DMS153 (cell line): Measurements from ENCODE around the gene UBE3B.

ENCODE experiments used
- DNase-seq: peaks from one replicate; lab custom pipeline; 2025; lab: John Stamatoyannopoulos, UW

Gene UBE3B

DNA sequence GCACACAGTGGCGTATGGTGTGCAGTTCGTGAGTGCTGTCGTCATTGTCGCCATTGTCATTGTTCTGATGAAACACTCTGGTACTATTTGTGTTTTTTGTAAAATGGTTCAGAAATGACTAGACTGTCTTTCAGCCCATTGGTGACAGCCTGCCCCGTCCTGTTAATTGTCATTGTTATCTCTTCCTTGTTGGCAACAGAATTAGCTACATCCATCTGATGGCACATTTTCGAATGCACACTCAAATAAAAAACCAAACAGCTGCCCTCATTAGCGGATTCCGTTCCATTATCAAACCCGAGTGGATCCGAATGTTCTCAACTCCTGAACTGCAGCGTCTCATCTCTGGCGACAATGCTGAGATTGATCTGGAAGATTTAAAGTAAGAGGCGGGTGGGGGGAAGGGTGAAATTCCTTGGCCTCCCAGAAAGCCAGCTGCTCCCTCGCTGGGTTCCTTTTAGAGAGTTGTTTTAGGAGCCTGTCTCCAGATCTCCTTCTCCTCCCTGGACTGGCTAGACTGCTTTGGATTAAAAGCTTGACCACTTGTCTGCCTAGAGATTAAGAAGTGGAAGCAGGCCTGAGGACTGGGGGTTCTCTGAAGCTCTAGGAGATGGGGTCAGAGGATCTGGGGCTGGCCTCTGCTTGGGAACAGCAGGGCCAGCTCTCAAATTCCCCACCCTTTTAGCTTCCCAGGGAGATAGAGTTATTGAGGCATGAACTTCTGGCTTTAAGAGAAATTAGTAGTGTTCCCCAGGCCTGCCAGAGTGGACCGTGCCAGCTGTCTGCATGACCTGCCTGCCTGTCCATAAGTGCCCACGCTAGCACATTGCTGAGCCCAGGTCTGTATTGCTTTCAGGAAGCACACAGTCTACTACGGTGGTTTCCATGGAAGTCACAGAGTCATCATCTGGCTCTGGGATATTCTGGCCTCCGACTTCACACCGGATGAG, 52.5 kb downstream of the UBE3B start:
- DNase-seq = no peak

DNA sequence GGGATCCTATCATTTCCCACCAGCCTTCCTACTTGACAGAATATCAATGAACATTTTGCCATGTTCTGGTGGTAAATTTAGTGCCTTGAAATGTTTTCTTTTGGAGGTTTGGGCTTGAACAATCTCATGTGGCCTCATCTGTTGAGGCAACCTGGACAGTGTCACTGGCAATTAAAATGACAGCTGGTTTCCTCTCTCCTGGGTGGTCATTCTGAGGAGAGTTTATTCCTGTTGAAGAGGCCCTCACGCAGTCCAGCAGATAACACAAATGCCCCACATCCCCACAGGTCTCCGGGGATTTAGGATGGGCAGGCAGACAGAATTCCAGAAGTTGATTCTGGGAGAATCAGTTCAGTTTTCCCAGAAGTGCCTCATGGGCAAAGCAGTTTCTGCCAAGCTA, 54.0 kb downstream of the UBE3B start:
- no peak for DNase-seq

DNA sequence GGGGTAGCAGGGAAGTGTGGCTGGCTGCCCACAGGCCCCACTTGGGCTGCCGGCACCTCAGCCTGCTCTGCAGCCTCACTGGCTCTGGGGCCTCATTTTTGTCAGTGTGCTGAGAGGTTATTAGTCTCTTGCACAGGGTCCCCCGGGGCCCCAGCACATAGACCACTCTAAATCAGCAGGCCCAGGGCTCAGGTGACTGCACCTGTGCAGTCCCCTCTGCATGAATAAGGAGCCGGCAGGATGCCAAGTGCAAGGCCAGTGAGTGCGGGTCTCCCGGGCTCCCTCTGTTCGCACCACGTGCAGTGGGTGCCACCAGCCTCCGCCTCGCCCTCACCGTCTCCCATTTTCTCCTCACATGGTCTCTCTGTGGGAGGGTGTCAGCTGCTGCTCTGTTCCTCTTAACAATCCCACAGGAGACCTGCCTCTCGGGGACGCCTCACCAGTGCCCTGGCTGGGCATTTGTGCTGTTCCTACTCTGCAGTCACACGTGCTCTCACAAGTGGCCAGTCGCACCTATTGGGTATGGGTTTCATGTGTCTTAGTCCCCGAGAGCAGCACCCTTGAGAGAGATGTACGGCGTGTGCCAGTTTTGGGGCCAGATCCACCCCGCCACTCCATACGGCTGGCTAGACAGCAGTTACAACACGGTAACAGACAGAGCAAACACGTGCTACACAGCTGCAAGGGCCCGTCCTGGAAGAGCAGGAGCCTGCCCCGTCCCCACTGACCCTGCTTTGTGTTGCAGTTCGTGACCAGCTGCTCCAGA, 55.5 kb downstream of the UBE3B start:
- DNase-seq = no peak

DNA sequence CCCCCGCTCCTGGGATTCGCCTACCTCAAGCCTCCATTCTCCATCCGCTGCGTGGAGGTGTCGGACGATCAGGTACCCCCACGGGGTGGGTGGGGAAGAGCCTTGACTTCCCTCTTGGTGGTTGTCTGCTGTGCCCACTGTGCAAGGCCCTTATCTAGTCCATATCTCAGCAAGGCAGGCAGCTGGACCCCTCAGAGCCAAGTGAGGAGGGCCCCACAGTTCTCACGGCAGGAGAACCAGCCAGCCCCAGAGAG, 56.0 kb downstream of the UBE3B start:
- no peak for DNase-seq

DNA sequence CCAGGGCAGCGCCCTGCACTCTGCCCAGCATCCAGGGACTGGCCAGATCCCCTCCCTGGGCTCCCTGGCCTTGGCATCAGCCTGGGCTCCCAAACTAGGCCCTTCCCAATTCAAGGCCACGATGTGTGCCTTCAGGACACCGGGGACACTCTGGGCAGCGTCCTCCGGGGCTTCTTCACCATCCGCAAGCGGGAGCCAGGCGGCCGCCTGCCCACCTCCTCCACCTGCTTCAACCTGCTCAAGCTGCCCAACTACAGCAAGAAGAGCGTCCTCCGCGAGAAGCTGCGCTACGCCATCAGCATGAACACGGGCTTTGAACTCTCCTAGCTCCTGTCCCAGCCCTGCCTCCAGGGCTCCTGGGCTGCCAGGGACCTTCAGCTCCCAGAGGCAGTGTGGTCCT, 57.0 kb downstream of the UBE3B start:
- DNase-seq = no peak

DNA sequence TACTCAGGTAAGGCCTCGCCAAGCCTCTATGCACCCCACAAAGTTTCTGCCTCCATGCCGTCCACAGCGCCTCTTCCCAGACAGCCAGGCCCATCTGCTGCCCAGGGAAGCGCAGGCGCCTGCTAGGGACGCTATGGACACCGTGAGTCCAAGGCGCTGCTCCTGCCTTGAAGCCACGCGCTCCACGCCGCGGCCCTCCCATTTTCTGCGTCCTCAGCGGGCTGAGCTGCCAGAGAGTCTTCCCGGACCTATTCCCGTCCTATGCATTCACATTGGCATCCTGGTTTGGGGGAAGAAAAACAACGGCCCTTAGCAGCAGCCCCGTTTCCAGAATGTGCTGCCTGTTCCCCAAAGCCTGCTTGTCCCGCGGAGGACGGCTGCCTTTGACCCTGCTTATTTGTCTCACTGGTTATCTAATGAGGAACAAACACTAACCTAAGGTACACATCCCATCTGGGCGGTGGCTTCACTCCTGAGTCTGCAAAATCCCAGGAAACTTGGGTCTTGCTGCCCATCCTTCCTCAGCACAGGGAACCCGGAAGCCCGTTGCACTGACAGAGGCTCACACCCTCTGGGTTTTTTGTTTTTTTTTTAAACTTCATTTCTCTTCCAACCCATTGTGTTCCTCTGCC, 57.9 kb downstream of the UBE3B start:
- no peak for DNase-seq

DNA sequence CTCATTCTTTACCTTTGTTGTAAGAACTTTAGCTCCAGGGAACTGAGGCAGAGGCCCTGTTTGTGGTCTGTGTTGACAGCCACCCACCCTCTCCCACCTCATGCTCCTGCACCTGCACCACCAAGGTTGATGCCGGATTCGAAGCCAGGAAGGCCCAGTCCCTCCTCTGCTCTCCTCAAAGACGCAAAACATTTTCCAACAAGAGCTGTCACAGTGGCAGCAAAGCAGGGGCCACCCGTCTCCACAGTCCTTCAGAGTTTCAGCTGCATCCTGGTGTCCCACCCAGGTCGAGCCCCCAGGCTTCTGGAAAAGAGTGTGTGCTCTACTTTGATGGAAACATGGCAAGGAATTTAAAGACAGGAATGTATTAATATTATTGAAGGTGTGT, 58.4 kb downstream of the UBE3B start:
- DNase-seq = no peak

DNA sequence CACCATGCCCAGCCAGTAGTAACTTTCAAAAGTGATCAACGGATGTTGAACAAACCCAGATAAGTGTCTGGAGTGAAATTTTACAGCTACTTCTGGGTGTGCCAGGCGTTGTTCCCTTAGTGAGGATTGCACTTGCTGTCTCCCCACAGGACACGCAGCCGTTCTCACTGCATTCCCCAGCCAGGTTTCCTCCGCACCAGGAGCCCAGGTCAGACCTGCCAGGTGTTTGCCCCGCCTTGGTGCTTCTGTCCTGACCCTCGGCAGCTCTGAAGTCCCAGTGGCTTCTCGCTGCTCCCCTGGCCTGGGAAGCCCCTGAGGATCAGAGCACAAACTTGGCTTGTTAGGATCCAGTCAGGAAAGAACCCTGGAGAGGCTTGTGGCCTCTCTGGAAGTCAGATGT, 59.7 kb downstream of the UBE3B start:
- no peak for DNase-seq

DNA sequence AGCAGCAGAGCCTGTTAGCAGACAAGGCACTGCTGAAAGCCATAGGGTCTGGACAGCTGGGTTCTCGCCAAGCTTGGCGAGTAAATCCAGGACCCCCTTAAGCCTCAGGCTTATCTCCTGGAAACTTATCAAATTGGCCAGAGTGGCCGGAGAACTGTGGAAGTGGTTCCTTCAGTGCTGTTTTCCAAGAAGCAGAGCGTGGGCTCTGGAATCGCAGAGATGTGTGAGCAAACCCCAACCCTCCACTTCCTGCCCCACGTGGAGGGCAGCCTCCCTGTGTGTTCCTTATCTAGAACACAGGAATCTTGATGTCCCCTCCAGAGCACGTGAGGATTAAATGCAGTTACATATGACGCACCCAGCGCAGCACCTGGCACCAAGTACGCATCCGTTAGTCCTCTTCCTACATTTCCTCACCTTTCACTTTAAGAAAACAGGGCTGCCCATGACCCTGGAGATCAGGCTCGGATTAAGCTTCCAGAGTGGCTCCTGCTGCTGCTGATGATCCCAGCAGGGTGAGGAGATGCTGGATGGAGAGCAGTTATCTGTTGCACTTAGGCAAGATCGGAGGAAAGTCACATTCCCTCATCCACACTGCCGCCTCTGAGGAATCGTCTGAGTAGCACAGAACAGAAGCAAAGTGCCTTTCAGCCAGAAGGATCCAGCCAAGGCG, 60.9 kb downstream of the UBE3B start:
- DNase-seq = no peak

DNA sequence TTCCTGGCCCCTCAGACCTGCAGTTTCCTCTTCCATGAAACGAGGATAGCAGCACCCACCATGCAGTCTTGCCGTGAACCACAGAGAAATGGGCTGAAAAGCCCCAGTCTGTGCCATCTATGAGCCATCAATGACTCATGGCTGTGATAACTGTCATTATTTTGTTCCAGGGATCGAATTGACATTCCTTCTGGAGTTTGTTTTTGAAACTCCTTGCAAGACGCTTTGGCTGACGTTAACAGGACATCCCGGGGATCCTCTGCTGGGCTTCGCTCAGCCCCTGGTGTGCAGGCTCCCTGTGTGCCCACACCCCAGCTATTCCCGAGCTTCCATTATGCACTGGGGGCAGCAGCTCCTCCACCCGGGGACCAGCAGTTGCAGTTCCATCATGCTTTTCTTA, 62.1 kb downstream of the UBE3B start:
- no peak for DNase-seq

DNA sequence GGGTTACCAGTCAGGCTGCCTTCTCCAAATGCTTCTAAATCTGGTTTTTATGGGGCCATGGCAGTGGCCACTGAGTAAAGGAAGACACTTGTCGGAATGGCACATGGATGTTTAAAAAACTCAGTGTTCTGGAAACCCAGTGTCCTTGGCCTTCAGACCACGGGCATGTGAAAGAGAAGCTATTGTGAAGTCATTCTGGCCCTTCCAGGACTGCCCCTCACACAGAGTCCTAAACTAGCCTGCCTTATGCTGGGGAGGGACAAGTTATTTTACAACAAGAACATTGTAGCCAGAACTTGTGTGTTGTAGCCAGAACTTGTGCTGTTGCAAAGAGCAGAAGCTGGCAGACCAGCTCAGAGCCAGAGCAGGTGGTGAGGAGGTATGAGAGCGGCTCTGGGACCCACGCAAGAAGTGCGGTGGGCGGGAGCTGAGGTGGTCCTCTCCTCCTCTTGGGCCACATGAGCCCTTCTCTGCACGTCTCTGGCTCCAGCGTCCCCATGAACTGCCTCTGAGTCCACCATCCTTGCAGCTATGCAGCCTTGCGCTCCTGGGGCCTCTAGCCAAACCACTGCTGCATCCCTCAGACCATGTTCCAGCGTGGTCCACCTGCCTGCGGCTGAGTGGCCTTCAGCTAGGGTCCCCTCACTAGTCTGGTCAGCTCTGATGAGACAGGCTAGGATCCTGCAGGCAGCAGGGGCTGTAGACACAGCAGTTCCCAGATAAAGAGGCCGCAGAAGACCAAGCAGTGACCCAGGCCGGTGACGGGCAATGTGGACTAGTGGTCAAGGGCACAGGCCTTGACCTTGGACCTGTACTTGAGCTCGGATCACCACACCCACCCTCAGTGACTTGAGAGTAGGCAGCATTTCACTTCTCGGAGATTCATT, 63.3 kb downstream of the UBE3B start:
- DNase-seq = no peak

DNA sequence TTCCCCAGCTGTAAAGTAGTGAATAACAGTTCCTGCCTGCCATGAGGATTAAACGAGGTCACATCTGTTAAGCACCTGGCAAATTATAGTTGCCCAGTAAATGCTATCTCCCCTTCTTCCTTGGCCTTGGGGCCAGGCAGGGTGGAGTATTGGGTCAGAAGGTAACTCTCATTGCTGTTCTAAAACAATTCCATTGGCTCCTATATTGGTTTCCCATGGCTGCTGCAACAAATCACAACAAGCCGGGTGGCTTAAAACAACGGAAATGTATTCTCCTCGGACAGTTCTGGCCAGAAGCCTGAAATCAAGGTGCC, 63.9 kb downstream of the UBE3B start:
- DNase-seq = no peak

DNA sequence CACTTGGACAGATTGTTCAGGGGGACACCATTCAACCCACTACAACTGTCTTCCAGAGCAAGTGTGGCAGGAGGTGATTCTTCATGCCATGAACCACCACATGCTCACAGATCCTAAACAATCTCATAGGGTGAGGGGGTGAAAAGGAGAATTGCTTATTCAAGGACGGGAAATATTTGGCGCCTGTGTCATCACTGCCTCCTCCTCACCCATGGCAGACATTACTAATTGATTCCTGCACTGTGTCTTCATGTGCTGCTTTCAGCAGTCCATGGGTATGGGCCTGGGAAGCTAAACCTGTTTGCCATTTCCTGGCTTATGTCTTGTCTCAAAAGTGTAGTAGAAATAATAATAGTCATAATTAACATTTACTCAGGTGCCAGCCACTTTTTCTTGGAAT, 64.6 kb downstream of the UBE3B start:
- DNase-seq = no peak

DNA sequence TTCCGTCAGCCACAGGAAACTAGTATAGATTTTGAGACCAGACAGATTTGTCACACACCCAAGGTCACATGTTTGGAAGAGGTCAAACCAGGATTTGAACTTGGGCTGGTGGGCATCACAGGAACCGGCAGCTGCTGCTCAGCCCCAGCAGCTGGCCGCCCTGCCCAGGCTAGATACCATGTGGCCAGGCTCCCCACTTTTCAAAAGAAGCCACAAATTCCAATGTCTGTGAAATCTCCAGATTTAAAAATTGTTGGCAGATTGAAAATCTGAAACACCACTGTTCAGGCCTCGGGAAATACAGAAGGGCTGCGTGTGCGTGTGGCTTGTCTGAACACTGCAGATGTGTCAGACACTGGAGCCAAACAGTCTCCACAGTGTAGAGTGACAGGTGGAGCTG, 65.4 kb downstream of the UBE3B start:
- no peak for DNase-seq

DNA sequence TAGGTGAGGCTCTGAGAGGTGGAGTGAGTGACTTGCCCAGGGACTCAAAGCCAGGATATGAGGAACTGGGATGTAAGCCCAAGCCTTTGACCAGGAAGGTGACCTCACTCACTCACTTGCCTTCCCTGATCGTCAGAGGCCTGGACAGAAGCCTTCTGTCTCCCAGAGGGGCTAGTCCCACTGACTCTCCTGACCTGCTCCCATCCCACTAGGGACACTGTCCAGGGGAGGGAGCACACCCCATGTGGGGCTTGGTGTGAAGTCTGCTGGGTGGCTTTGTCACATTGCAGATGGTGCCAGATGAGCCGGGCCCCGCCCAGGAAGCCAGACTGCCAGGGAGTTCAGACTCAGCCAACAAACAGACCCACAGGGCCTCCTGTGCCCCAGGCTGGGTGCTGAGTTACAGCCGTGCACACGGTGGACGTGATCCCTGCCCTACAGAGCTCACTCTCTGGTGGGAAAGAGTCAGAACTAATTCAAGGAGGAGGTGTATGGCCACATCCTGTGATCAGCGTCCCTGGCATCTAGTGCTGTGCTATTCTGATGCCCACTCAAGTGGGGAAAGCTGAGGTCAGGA, 67.6 kb downstream of the UBE3B start:
- DNase-seq = no peak

DNA sequence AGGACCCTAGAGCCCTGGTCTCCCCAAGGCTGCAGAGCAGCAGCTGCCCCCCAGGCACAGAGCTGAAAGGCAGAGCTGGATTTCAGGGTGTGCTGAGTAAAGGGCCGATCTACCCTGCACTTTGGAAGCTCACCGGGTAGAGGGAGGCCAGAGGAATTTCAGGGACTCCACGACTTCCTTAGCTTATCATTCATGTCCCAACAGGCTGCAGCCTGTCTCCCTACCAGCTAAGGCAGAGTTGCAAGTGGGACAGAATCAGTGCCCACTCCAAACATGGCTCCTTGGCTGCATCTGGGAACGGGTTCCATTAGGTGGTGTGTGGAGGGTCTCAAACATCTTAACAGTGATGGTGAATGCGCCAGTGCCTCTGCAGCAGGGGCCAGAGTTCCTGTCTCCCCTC, 68.4 kb downstream of the UBE3B start:
- DNase-seq = no peak

DNA sequence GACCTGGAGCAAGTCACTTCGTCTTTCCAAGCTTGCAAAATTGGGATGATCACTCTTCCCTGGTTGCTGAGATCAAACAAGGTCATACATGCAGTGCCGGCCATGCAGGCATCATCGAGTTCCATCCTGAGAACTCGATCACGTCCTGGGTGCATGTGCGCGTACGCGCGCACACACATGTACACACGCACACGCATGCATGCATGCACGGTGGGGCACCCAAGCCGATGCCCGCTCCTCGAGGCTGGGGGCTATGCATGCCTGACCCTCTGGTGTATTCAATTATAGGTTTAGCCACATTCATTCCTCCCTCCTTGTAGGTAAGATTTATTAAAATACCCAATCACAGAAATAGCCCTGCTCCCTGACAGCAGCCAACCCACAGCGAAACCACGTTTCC, 69.9 kb downstream of the UBE3B start:
- no peak for DNase-seq

DNA sequence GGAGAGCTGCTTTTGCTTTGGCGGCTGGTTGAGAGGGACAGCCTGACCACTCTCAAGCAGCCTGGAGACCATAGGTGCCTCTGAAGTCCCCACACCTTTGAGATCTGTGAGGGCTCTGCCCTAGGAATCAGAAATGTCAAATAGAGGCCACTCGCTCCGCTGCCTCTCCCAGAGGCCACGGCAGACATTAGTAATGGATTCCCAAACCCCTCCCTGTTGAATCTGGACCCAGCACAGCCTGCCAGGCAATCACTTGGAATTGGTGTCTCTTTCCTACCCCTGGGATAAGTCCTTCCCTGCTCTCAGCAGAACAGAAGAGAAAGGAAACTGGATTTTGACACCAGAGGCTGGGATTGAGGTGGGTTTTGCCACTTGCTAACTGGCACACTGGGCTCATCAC, 70.8 kb downstream of the UBE3B start:
- no peak for DNase-seq

DNA sequence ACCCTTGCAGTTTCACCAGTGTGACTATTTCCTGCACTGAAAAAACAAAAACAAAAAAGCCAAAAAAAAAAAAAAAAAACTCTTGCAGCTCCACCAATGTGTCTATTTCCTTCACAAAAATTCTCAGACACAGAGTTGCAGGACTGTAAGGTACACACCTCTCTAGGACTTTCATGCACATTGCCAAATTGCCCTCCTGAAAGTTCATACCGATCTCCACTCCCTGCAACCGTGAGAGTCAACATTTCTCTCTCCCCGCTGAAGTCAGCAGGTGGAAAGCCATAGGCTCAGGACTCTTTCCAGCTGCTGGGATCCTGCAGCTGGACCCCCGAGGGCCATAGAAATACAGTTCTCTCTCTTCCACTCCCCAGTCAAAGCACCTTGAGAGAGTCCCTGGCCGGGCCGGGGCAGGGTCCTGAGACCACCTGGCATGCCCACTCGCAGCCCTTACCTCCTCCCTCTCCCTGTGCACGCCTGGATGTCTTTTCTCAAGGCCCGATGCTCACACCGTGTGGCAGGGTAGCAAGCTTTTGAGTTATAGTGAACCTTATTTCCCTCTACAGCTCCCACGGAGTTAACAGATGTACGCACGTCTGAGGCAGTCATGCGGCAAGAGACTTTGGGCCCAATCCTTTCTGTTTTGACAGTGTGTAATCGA, 72.3 kb downstream of the UBE3B start:
- no peak for DNase-seq

DNA sequence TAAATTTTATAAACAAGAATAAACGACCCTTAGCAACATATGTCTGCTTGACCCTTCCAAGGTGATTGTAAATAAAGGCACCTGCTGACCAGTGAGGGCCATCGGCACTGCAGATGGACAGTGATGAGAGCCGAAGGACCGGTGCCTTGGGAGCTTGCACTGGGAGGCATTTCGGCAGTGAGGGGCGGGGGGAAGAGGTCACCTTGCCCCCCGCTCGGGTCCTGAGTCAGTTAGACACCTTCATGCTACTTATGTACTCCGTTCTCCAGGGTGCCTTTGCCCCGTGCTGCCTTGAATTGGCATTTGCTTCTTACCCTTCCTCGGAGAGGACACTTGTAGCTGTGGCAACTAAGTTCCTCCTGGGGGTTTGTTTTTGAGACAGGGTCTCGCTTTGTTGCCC, 72.8 kb downstream of the UBE3B start:
- DNase-seq = no peak

DNA sequence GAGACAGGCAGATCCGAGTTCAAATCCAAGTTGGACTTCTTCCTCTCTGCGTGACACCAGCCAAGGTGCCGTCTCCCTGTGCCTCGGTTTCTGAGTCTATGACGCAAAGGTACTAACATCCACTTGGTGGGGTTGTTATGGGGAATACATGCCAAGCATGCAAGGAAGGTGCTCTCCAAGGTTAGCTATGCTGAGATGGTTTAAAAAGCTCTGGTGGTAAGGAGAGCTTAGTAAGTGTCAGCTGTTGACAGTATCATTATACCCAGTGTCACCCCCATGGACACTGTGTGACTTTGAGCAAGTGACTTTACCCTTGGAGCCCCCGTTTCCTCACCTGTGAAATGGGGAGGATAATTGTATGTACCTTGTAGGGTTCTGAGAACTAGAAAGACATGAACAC, 73.7 kb downstream of the UBE3B start:
- DNase-seq = no peak
